SKM-1 treated with dmso at 0.1 percent for 144 hours (cell line): ENCODE results near the gene EIF2A.

ENCODE experiments used
- DNase-seq: peaks from one replicate; lab custom pipeline; 2025; ENCODE audit not compliant: unreplicated experiment; lab: John Stamatoyannopoulos, UW

Gene EIF2A

GRCh38 chr3:150543128-150543527 lies 3.5 kb upstream of the EIF2A start:
- DNase-seq: no peak

- DNase-seq: no peak
Observed at GRCh38 chr3:150543531-150543930, 3.1 kb upstream of the EIF2A start.

- DNase-seq: no peak
Observed at GRCh38 chr3:150544041-150544440, 2.5 kb upstream of the EIF2A start.

- DNase-seq: no peak
Observed at GRCh38 chr3:150544726-150545125, 1.9 kb upstream of the EIF2A start.

- no peak for DNase-seq
Observed at GRCh38 chr3:150545419-150546225, 965 bp upstream of the EIF2A start.

GRCh38 chr3:150547045-150547741 lies 606 bp downstream of the EIF2A start:
- DNase-seq: peak; percentile 40

- DNase-seq: no peak
Observed at GRCh38 chr3:150555859-150556436, 9.4 kb downstream of the EIF2A start.

GRCh38 chr3:150556792-150557191 lies 10.2 kb downstream of the EIF2A start:
- no peak for DNase-seq

GRCh38 chr3:150557725-150558124 lies 11.1 kb downstream of the EIF2A start:
- no peak for DNase-seq

- no peak for DNase-seq
Observed at GRCh38 chr3:150564243-150564642, 17.7 kb downstream of the EIF2A start.

- no peak for DNase-seq
Observed at GRCh38 chr3:150567328-150567727, 20.7 kb downstream of the EIF2A start.

GRCh38 chr3:150577855-150578254 lies 31.3 kb downstream of the EIF2A start:
- no peak for DNase-seq

GRCh38 chr3:150581174-150581573 lies 34.6 kb downstream of the EIF2A start:
- no peak for DNase-seq

- DNase-seq: no peak
Observed at GRCh38 chr3:150582620-150583019, 36.0 kb downstream of the EIF2A start.

GRCh38 chr3:150583028-150583427 lies 36.4 kb downstream of the EIF2A start:
- no peak for DNase-seq

GRCh38 chr3:150588027-150588830 lies 41.6 kb downstream of the EIF2A start:
- DNase-seq: no peak

GRCh38 chr3:150589759-150590158 lies 43.2 kb downstream of the EIF2A start:
- DNase-seq: no peak

- no peak for DNase-seq
Observed at GRCh38 chr3:150594150-150594549, 47.6 kb downstream of the EIF2A start.

- DNase-seq: no peak
Observed at GRCh38 chr3:150597646-150598045, 51.1 kb downstream of the EIF2A start.

- no peak for DNase-seq
Observed at GRCh38 chr3:150599611-150600297, 53.2 kb downstream of the EIF2A start.
